B cell (primary cell): ENCODE results near the gene DNM2. TPM values are rescaled to one million over a fixed set of nuclear protein-coding genes. Genes with fewer than 3 reads are reported as not detected.

ENCODE experiments used
- ATAC-seq: fragments of 200-7000 bp; cut with Tn5 transposase; one replicate; pipeline ENCODE4 v1.10.0; 2021; ENCODE audit warnings: low read depth, mild to moderate bottlenecking, moderate number of reproducible peaks, moderate library complexity
- CTCF ChIA-PET: fragments of 350-600 bp; sonication (Branson Sonifier 250); formaldehyde crosslinking; loops from one replicate; lab custom pipeline; 2021; ENCODE audit warnings: antibody characterized with exemption, inconsistent platforms; lab: Charles Lee
- POLR2A ChIA-PET: fragments of 350-600 bp; sonication (Branson Sonifier 250); formaldehyde crosslinking; loops from one replicate; lab custom pipeline; 2021; ENCODE audit warnings: antibody characterized with exemption; lab: Charles Lee
- DNase-seq: peaks from one replicate; pipeline ENCODE4 v3.0.0; 2013
- H2AFZ ChIP-seq: 2 replicates; pipeline ENCODE4 v1.6.1; 2012; ENCODE audit warnings: mild to moderate bottlenecking, low read depth, low read length; ENCODE audit not compliant: insufficient read depth, poor library complexity, severe bottlenecking
- H3K27ac ChIP-seq, 2 donors: 1 replicate in 1 of 2; 2 replicates in 1 of 2; pipeline ENCODE4 v1.5.1; 2012 to 2013; ENCODE audit warnings: low read length in 2 of 2, mild to moderate bottlenecking in 2 of 2, moderate library complexity in 1 of 2
- H3K27me3 ChIP-seq, 4 experiments: fragments of 200-600 bp in 1 of 4; sonication (generic) in 1 of 4; replicated peaks in 1 of 4; 1 replicate in 2 of 4; 2 replicates in 2 of 4; pipeline versions ENCODE4 v1.6.1 to v1.7.0; 2013 to 2016; ENCODE audit warnings: low read length in 3 of 4, mild to moderate bottlenecking in 2 of 4, mixed read lengths in 1 of 4, moderate library complexity in 1 of 4; ENCODE audit not compliant: insufficient read depth in 4 of 4, control insufficient read depth in 3 of 4; ENCODE audit errors: control extremely low read depth in 1 of 4
- H3K36me3 ChIP-seq, 2 experiments: replicated peaks in 1 of 2; 1 replicate in 1 of 2; 2 replicates in 1 of 2; pipeline versions ENCODE4 v1.6.1 to v1.7.1; 2013; ENCODE audit warnings: low read length in 1 of 2; ENCODE audit not compliant: insufficient read depth in 2 of 2, control insufficient read depth in 1 of 2; ENCODE audit errors: control extremely low read depth in 1 of 2, extremely low read depth in 1 of 2
- H3K4me1 ChIP-seq, 2 donors: fragments of 200-600 bp in 1 of 2; sonication (generic) in 1 of 2; 1 replicate in 1 of 2; 2 replicates in 1 of 2; pipeline versions ENCODE4 v1.5.1 to v1.6.1; 2013 to 2017; ENCODE audit warnings: low read length in 2 of 2; ENCODE audit not compliant: control insufficient read depth in 2 of 2, insufficient read depth in 2 of 2
- H3K4me2 ChIP-seq: replicated peaks from 2 replicates; pipeline ENCODE3; 2012; ENCODE audit warnings: mild to moderate bottlenecking, low read depth, low read length; ENCODE audit not compliant: poor library complexity, severe bottlenecking
- H3K4me3 ChIP-seq, 5 experiments: fragments of 200-600 bp in 1 of 5; sonication (generic) in 1 of 5; 1 replicate in 3 of 5; 2 replicates in 2 of 5; pipeline versions ENCODE4 v1.5.1 to v1.7.0; 2011 to 2016; ENCODE audit warnings: low read length in 4 of 5, mild to moderate bottlenecking in 4 of 5, low read depth in 2 of 5, control low read depth in 1 of 5, moderate library complexity in 1 of 5; ENCODE audit not compliant: insufficient read depth in 1 of 5; ENCODE audit errors: control extremely low read depth in 1 of 5, extremely low read depth in 1 of 5
- H3K79me2 ChIP-seq: fragments of 200-600 bp; sonication (generic); one replicate; pipeline ENCODE4 v1.6.0; 2016; ENCODE audit warnings: low read length; ENCODE audit not compliant: control insufficient read depth, insufficient read depth
- H3K9ac ChIP-seq: fragments of 200-600 bp; sonication (generic); 2 replicates; pipeline ENCODE4 v1.6.1; 2017; ENCODE audit warnings: mild to moderate bottlenecking, low read length, moderate library complexity
- H3K9me3 ChIP-seq, 3 donors: one replicate each; pipeline versions ENCODE4 v1.6.1 to v1.7.1; 2013; ENCODE audit warnings: low read length in 2 of 3; ENCODE audit not compliant: control insufficient read depth in 2 of 3, insufficient read depth in 1 of 3; ENCODE audit errors: control extremely low read depth in 1 of 3
- H4K20me1 ChIP-seq: 2 replicates; pipeline ENCODE4 v1.6.0; 2012; ENCODE audit warnings: mild to moderate bottlenecking, low read length; ENCODE audit not compliant: insufficient read depth, control insufficient read depth, poor library complexity, severe bottlenecking
- H3K27ac Mint-ChIP-seq: one replicate; pipeline ENCODE4 v1.8.0; 2021; ENCODE audit warnings: mixed read lengths
- H3K27me3 Mint-ChIP-seq: one replicate; pipeline ENCODE4 v1.8.0; 2021; ENCODE audit warnings: mixed read lengths
- H3K4me1 Mint-ChIP-seq: one replicate; pipeline ENCODE4 v1.8.0; 2021; ENCODE audit warnings: mixed read lengths
- H3K4me3 Mint-ChIP-seq: one replicate; pipeline ENCODE4 v1.8.0; 2021; ENCODE audit warnings: mixed read lengths
- H3K9me3 Mint-ChIP-seq: one replicate; pipeline ENCODE4 v1.8.0; 2022; ENCODE audit warnings: mixed read lengths; ENCODE audit not compliant: insufficient read depth
- EZH2 ChIP-seq: IDR thresholded peaks from 2 replicates; pipeline ENCODE4 v1.6.1; 2012; ENCODE audit warnings: borderline replicate concordance, low read depth, mild to moderate bottlenecking, moderate library complexity, low read length; ENCODE audit not compliant: insufficient read depth, poor library complexity, severe bottlenecking
- WGBS: methylation state at CpG from one replicate; pipeline ENCODE4 v1.1.5; 2013; ENCODE audit warnings: missing lambda C conversion rate; ENCODE audit not compliant: insufficient coverage; 5-methylcytosine and 5-hydroxymethylcytosine counted together
- intact Hi-C: fragments of 100-400 bp; cut with micrococcal nuclease; formaldehyde crosslinking; loops from one replicate; pipeline ENCODE4 v1.10.0; 2022
- polyA plus RNA-seq: library from polyadenylated mRNA; depleted of rRNA; stranded (reverse); fragments of >200 nt; gene quantifications from 2 replicates; pipeline ENCODE4 v1.2.3, GENCODE V29; 2012
- total RNA-seq, 2 donors: library from RNA; stranded (reverse); fragments of 120-200 nt in 1 of 2; gene quantifications; 1 replicate in 1 of 2; 2 replicates in 1 of 2; pipeline versions ENCODE4 v1.2.3 to v1.2.4, GENCODE V29; 2013 to 2022
- TF ChIP-seq, protein P1 (sequence below): fragments of 200-600 bp; IDR thresholded peaks from one replicate; pipeline ENCODE4 v1.8.0; 2022; ENCODE audit warnings: antibody characterized with exemption, mild to moderate bottlenecking

Gene DNM2
- total and polyA plus RNA-seq, 2 donors (not counting 1 experiment from before 2014, with no cell fraction given): 163 to 353 TPM

- Histone ChIP-seq H2AFZ (no peak overlapping the region), H3K9ac (no peak overlapping the region), H3K4me2 (no peak overlapping the region), H4K20me1 (peaks cover 74% of the 10 kb centered on the region), H3K27ac (no peak overlapping the region), H3K79me2 (peaks cover 23% of the 10 kb centered on the region), H3K4me3 (no peak overlapping the region), H3K4me1 (no peaks in the 10 kb centered on the region), H3K36me3 (peaks cover 0 to 83% of the 10 kb centered on the region in 2 experiments), H3K27me3 (no peaks in the 10 kb centered on the region), H3K9me3 (no peaks in the 10 kb centered on the region)
- intact Hi-C loops: no loop called here
- H3K4me1 Mint-ChIP-seq: no peaks in the 10 kb centered on the region
- ChIA-PET CTCF (interaction anchor here (0.6 kb wide), 1 partner anchor 42 kb away, joined by 3 read pairs; no protein-coding TSS in a partner anchor), POLR2A (no interaction called here)
- 95% methylated on average over 29 of the region's 31 CpGs for whole genome bisulfite sequencing
- no peaks in the 10 kb centered on the region for H3K27me3 Mint-ChIP-seq
- no peak overlapping the region for H3K4me3 Mint-ChIP-seq
- ATAC-seq (no peak), DNase-seq (no peak)
- H3K27ac Mint-ChIP-seq: no peak overlapping the region
- no peaks in the 10 kb centered on the region for H3K9me3 Mint-ChIP-seq
- TF ChIP-seq EZH2: no peak
- TF ChIP-seq, protein P1, sequence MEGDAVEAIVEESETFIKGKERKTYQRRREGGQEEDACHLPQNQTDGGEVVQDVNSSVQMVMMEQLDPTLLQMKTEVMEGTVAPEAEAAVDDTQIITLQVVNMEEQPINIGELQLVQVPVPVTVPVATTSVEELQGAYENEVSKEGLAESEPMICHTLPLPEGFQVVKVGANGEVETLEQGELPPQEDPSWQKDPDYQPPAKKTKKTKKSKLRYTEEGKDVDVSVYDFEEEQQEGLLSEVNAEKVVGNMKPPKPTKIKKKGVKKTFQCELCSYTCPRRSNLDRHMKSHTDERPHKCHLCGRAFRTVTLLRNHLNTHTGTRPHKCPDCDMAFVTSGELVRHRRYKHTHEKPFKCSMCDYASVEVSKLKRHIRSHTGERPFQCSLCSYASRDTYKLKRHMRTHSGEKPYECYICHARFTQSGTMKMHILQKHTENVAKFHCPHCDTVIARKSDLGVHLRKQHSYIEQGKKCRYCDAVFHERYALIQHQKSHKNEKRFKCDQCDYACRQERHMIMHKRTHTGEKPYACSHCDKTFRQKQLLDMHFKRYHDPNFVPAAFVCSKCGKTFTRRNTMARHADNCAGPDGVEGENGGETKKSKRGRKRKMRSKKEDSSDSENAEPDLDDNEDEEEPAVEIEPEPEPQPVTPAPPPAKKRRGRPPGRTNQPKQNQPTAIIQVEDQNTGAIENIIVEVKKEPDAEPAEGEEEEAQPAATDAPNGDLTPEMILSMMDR: no peak
Observed at GRCh38 chr19:10686661-10687517, 31.0 kb upstream of the DNM2 start.
